ENCODE data around the gene ATG4B.

- TF ChIP-seq CTCF (IDR thresholded peaks at IDR 0.05) (no peak), POLR2A (IDR thresholded peaks at IDR 0.05) (no peak), POLR2AphosphoS5 (IDR thresholded peaks at IDR 0.05) (no peak)
Measured at GRCh38 chr2:241665731-241666440, 28.4 kb downstream of the ATG4B start.
